Cardiac septum (tissue), 1 donor: ENCODE results near the gene HBZ. TPM values are rescaled to one million over a fixed set of nuclear protein-coding genes. Genes with fewer than 3 reads are reported as not detected.
"Not testable (repeated sequence)": the region's sequence is repeated elsewhere in the genome, so short reads cannot be mapped to it uniquely, and the experiment has no call there.

ENCODE experiments used
- DNase-seq: peaks from one replicate; pipeline ENCODE4 v3.0.0-alpha.2; 2020; ENCODE audit warnings: low spot score
- intact Hi-C: fragments of 100-400 bp; cut with DNase I; formaldehyde crosslinking; loops from one replicate; pipeline ENCODE4 v1.14.0; 2022
- total RNA-seq: library from RNA; stranded (reverse); fragmentation: NEBNext Ultra II Directional; extraction: Animal tissue kit (Norgen Biotek cat#: 25700); gene quantifications from one replicate; pipeline ENCODE4 v1.2.1, GENCODE V29; 2021
- donor health status: DM: no; HTN: no; CAD: no.

HBZ gene
- total RNA-seq, 1 donor from 2014 or later = not detected

DNA sequence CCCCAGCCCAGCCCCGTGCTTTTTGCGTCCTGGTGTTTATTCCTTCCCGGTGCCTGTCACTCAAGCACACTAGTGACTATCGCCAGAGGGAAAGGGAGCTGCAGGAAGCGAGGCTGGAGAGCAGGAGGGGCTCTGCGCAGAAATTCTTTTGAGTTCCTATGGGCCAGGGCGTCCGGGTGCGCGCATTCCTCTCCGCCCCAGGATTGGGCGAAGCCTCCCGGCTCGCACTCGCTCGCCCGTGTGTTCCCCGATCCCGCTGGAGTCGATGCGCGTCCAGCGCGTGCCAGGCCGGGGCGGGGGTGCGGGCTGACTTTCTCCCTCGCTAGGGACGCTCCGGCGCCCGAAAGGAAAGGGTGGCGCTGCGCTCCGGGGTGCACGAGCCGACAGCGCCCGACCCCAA is 23.6 kb downstream of the HBZ start:
- intact Hi-C loops, DNase-seq: not testable (repeated sequence)

GRCh38 chr16:176477-177382 is 24.3 kb downstream of the HBZ start, which contains the start of gene HBA1:
HBA1 (plus strand) TSS chr16:176680; CDS start chr16:176717, 37 bp downstream.
- intact Hi-C loops, DNase-seq: not testable (repeated sequence)

DNA sequence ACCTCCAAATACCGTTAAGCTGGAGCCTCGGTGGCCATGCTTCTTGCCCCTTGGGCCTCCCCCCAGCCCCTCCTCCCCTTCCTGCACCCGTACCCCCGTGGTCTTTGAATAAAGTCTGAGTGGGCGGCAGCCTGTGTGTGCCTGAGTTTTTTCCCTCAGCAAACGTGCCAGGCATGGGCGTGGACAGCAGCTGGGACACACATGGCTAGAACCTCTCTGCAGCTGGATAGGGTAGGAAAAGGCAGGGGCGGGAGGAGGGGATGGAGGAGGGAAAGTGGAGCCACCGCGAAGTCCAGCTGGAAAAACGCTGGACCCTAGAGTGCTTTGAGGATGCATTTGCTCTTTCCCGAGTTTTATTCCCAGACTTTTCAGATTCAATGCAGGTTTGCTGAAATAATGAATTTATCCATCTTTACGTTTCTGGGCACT is 25.0 kb downstream of the HBZ start:
- intact Hi-C loops = no loop called here
- DNase-seq = no peak

DNA sequence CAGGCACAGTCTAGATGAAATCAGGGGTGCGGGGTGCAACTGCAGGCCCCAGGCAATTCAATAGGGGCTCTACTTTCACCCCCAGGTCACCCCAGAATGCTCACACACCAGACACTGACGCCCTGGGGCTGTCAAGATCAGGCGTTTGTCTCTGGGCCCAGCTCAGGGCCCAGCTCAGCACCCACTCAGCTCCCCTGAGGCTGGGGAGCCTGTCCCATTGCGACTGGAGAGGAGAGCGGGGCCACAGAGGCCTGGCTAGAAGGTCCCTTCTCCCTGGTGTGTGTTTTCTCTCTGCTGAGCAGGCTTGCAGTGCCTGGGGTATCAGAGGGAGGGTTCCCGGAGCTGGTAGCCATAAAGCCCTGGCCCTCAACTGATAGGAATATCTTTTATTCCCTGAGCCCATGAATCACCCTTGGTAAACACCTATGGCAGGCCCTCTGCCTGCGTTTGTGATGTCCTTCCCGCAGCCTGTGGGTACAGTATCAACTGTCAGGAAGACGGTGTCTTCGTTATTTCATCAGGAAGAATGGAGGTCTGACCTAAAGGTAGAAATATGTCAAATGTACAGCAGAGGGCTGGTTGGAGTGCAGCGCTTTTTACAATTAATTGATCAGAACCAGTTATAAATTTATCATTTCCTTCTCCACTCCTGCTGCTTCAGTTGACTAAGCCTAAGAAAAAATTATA is 25.7 kb downstream of the HBZ start:
- intact Hi-C loops = no loop called here
- DNase-seq = no peak

DNA sequence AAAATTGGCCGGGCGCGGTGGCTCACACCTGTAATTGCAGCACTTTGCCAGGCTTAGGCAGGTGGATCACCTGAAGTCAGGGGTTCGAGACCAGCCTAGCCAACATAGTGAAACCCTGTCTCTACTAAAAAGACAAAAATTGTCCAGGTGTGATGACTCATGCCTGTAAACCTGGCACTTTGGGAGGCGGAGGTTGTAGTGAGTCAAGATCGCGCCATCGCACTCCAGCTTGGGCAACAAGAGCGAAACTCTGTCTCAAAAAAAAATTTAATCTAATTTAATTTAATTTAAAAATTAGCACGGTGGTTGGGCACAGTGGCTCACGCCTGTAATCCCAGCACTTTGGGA is 26.2 kb downstream of the HBZ start:
- DNase-seq = no peak
- intact Hi-C loops = no loop called here

- intact Hi-C loops = no loop called here
- no peak for DNase-seq
Measured at GRCh38 chr16:179211-180092, 27.0 kb downstream of the HBZ start.

DNA sequence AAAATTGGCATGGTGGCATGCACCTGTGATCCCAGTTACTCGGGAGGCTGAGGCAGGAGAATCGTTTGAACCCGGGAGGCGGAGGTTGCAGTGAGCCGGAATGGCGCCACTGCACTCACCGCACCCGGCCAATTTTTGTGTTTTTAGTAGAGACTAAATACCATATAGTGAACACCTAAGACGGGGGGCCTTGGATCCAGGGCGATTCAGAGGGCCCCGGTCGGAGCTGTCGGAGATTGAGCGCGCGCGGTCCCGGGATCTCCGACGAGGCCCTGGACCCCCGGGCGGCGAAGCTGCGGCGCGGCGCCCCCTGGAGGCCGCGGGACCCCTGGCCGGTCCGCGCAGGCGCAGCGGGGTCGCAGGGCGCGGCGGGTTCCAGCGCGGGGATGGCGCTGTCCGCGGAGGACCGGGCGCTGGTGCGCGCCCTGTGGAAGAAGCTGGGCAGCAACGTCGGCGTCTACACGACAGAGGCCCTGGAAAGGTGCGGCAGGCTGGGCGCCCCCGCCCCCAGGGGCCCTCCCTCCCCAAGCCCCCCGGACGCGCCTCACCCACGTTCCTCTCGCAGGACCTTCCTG is 27.7 kb downstream of the HBZ start, which contains the start of gene HBQ1:
Gene HBQ1, plus strand, starts transcription at position 359 of the 575 bp plus-strand sequence. Its CDS starts 28 bp downstream, at position 387.
- intact Hi-C loops = no loop called here
- no peak for DNase-seq

GRCh38 chr16:180681-181564 is 28.5 kb downstream of the HBZ start:
- intact Hi-C loops = loop anchor here (1.0 kb wide), 1 partner anchor 74 kb away; no protein-coding TSS in a partner anchor
- no peak for DNase-seq

DNA sequence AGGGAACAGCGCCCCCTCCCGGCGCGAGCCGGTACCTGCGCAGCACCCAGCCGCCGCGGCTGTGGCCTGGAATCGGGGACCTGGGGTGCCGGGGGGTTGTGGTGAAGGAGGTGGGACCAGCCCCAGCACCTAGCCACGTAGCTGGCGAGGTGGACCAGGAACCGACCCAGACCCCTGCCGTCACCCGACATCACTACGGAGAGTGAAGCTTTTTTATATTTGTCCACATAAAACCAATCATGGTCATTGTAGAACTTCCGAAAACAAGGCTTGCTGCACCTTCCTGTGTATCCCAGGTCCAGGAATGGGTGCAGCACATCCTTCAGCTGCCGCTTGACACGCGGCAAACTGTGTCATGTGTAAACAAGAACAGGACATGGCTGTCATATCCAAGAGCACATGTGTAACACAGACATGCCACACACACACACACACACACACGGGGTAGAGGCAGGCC is 29.1 kb downstream of the HBZ start:
- DNase-seq = peak; percentile 91
- intact Hi-C loops = loop anchor here (1.0 kb wide), 1 partner anchor 74 kb away; no protein-coding TSS in a partner anchor

- DNase-seq = no peak
- intact Hi-C loops = no loop called here
Measured at GRCh38 chr16:183005-183404, 30.6 kb downstream of the HBZ start.

GRCh38 chr16:185213-185612 is 32.8 kb downstream of the HBZ start:
- DNase-seq = no peak
- intact Hi-C loops = no loop called here

- intact Hi-C loops = no loop called here
- DNase-seq = no peak
Measured at GRCh38 chr16:185691-186090, 33.2 kb downstream of the HBZ start.

DNA sequence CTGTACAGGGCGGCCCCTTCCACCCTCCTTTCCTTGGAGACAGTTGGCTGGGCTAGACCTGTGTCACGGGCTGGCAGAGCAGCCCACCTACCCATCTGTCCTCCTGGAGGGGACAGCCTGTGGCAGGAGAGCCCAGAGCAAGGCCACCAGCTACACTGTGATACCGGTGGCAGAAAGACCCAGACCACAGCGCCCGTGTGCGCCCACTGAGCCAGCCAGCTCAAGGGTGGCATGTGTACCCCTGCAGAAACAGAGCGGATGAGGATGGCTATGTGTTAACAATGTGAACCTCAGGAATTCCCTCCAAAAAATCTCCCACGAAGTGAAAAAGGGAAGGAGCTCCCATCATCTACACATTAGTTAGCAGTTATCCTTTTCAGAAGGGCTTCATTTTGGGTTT is 34.9 kb downstream of the HBZ start:
- no peak for DNase-seq
- intact Hi-C loops = no loop called here

GRCh38 chr16:188674-189073 is 36.2 kb downstream of the HBZ start:
- intact Hi-C loops = no loop called here
- no peak for DNase-seq

DNA sequence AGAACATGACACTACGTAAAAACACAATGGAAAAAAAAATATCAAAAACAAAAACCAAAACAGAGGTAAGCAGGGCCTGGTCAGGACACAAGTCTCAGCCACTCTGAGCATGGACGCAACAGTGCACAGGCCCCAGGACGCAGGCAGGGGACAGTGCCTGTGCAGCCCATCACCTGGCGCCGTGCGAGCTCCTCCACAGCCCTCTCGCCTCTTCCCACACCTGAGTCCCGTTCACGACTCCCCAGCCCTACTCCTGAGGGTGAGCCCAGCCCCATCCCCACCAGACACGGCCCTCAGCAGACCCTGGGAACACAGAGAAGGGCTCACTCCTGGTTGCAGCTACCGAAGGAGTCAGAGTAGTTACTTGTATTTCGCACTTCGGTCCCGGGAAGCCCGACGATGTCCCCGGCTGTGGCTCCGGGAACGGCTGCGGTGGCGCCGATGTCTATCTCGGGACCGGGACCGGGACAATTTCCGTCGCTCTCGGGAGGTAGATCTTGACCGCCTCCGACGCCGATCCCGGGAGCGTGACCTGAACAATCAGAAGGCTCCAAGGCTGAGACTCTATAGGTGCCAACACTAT is 37.3 kb downstream of the HBZ start:
- DNase-seq = no peak
- intact Hi-C loops = no loop called here

DNA sequence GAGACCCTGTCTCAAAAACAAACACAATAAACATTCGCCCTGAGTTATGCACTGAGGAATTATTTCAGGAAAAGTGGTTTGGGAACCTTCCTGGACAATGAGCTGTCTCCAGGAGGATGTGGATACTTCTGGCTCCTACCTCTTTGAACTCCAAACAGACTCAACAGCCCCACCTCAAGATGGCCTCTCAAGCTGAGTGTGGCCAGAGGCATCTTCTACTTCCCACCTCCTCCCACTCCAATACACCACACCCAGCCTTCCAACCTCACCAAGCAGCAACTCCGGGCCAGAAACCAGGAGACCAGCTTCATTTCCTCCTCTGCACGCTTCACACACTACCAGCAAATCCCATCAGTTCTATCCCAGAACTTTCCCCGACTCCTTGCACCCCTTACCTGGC is 39.4 kb downstream of the HBZ start:
- no peak for DNase-seq
- intact Hi-C loops = no loop called here

DNA sequence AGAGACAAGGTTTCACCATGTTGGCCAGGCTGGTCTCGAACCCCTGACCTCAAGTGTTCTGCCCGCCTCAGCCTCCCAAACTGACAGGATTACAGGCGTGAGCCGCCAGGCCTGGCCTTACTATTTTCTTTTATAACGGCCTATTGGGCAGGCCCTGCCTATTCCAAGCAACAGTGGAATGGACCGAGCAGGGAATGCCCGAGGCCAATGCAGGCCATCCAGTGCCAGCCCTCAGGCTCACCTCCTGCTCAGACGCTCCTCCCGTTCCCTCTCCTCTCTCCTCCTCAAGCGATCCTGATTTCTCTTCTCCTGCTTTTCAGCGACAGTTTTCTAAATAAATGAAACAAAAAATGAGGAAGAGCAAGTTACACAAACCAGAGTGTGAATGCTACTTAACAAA is 40.2 kb downstream of the HBZ start:
- DNase-seq = no peak
- intact Hi-C loops = no loop called here

DNA sequence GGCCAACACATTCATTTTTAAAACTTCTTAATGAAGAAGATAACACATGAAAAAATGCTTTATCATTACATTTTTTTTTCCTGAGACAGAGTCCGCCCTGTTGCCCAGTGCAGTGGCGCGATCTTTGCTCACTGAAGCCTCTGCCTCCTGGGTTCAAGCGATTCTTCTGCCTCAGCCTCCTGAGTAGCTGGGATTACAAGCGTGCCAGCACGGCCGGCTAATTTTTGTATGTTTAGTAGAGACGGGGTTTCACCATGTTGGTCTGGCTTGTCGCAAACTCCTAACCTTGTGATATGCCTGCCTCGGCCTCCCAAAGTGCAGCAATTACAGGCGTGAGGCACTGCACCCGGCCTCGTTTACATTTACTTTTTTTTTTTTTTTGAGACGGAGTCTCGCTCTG is 41.0 kb downstream of the HBZ start:
- intact Hi-C loops = no loop called here
- no peak for DNase-seq
